ENCODE measurements around the gene LYST.
"Not testable (repeated sequence)": the region's sequence is repeated elsewhere in the genome, so short reads cannot be mapped to it uniquely, and the experiment has no call there.

LYST gene

DNA sequence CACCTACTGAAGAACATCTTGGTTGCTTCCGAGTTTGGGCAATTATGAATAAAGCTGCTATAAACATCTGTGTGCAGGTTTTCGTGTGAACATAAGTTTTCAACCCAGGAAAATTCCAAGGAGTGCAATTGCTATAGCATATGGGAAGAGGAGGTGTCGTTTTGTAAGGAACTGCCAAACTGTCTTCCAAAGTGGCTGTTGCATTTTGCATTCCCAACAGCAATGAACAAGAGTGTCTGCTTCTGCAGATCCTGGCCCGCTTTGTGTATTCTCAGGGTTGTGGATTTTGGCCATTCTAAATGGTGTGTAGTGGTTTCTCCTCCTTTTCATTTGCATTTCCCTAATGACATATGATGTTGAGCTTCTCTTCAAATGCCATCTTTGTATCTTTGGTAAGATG is 240.9 kb downstream of the LYST start:
- peaks cover 20% of the 10 kb centered on the region for H3K4me1 Mint-ChIP-seq
- TF ChIP-seq, protein P1, sequence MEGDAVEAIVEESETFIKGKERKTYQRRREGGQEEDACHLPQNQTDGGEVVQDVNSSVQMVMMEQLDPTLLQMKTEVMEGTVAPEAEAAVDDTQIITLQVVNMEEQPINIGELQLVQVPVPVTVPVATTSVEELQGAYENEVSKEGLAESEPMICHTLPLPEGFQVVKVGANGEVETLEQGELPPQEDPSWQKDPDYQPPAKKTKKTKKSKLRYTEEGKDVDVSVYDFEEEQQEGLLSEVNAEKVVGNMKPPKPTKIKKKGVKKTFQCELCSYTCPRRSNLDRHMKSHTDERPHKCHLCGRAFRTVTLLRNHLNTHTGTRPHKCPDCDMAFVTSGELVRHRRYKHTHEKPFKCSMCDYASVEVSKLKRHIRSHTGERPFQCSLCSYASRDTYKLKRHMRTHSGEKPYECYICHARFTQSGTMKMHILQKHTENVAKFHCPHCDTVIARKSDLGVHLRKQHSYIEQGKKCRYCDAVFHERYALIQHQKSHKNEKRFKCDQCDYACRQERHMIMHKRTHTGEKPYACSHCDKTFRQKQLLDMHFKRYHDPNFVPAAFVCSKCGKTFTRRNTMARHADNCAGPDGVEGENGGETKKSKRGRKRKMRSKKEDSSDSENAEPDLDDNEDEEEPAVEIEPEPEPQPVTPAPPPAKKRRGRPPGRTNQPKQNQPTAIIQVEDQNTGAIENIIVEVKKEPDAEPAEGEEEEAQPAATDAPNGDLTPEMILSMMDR (IDR thresholded peaks at IDR 0.05; ENCODE audit: unreplicated experiment in 3 of 3): no peak
- no peak overlapping the region for H3K4me3 Mint-ChIP-seq
- no peak overlapping the region for H3K27ac Mint-ChIP-seq
- H3K36me3 Mint-ChIP-seq (ENCODE audit: low read depth): no peaks in the 10 kb centered on the region
- no peaks in the 10 kb centered on the region for H3K9me3 Mint-ChIP-seq
- peaks cover 15% of the 10 kb centered on the region for H3K27me3 Mint-ChIP-seq (ENCODE audit: low read depth)

DNA sequence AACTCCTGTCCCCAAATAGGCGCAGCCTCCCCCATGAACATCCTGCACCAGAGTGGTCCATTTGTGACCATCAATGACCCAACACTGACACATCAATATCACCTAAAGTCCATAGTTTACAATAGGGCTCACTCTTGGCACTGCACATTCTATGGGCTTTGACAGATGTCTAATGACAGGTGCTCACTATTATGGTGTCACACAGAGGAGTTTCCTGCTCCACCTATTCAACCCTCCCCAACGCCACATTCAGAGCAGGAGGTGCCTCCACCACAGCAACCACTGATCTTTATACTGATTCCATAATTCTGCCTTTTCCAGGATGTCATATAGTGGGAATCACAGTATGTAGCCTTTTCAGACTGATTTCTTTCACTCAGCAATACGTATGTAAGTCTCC is 241.4 kb downstream of the LYST start:
- Mint-ChIP-seq H3K4me1 (peaks cover 20% of the 10 kb centered on the region), H3K27me3 (ENCODE audit: low read depth) (peaks cover 15% of the 10 kb centered on the region), H3K4me3 (no peak overlapping the region), H3K36me3 (ENCODE audit: low read depth) (no peaks in the 10 kb centered on the region), H3K9me3 (no peaks in the 10 kb centered on the region), H3K27ac (peak overlapping the region in 1 of 3 experiments; percentile 71)
- TF ChIP-seq, protein P1 (IDR thresholded peaks at IDR 0.05; ENCODE audit: unreplicated experiment in 3 of 3): no peak

DNA sequence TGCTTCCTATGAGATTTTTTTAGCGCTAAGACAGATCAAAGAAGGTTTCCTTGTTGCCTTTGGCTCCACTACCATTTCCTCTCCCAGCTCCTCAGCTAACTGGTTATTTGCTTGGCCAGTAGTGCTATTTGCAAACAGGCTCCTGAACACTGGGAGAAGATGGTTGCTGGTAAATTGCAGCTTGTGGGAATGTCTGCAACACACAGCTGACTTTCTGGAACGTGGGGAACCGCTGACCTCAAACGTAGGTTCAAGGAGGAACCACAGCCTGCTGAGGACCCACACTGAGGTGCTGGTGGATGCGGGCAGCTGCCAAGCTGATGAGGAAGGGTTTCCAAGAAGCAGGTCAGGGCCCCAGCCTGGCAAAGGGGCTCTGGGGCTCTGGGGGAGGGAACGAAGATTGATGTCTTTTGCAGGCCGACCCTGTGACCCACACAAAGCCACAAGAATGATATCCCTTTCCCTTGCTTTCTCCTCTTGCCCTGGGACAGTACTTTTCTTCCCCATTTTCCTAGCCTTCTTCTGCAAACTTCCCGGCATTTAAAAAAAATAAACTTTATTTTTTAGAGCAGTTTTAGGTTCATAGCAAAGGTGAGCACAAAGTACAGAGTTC is 241.9 kb downstream of the LYST start:
- Mint-ChIP-seq H3K4me1 (peaks cover 20% of the 10 kb centered on the region), H3K27me3 (ENCODE audit: low read depth) (peaks cover 15% of the 10 kb centered on the region), H3K4me3 (no peak overlapping the region), H3K9me3 (no peaks in the 10 kb centered on the region), H3K27ac (peak overlapping the region in 2 of 3 experiments; percentile 42 to 71), H3K36me3 (ENCODE audit: low read depth) (no peaks in the 10 kb centered on the region)
- TF ChIP-seq, protein P1 (IDR thresholded peaks at IDR 0.05; ENCODE audit: unreplicated experiment in 3 of 3): no peak

DNA sequence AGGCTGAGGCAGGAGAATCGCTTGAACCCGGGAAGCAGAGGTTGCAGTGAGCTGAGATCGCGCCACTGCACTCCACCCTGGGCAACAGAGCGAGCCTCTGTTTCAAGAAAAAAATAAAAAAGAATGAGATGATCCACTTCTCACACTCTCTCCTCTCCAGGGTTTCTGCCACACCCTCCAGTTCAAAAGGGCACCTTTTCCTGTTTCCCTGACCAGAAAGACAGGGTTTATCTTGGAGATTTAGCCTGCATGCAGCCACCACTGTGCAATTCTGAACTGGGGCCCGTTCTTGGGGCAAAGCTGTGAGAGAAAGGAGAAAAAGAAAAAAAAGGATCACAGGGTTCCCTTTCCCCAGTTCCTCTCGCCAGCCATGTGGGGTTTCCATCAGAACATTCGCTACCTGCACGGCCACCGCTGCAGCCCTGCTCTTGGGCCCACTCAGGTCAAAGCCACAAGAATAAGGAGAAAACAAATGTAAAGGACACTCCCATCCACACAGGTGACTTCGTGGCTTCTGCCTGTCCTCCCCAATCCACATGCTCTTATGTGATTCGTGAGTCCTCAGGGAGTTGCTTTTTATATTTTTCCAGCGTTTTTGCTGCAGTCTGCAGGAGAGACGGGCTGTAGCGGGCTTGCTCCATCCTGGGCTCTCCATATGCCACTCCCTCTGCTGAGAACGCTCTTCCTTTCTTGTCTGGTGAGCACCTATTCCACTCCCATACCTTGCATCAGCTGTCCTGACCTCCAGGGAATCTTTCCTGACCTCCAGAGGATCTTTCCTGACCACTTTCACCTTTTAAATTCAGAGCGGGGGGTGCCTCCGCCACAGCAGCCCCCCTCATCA is 243.5 kb downstream of the LYST start:
- TF ChIP-seq, protein P1 (IDR thresholded peaks at IDR 0.05; ENCODE audit: unreplicated experiment in 3 of 3): no peak
- Mint-ChIP-seq H3K36me3 (ENCODE audit: low read depth) (no peaks in the 10 kb centered on the region), H3K27ac (peak overlapping the region in 1 of 3 experiments; percentile 21)

DNA sequence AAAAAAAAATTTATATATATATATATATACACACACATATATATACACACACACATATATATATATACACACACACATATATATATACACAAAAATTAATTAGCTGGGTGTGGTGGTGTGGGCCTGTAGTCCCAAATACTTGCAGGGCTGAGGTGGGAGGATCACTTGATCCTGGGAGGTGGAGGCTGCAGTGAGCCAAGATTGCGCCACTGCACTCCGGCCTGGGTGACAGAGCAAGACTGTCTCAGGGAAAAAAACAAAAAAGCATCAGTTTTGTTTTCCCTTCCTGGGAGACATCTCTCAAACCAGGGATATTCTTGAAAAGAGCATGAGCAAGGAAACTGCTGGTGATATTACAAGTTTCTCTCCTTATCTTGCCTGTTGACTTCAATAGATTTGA is 247.6 kb downstream of the LYST start:
- H3K9me3 Mint-ChIP-seq; H3K4me3 Mint-ChIP-seq; H3K27ac Mint-ChIP-seq; H3K36me3 Mint-ChIP-seq (ENCODE audit: low read depth): not testable (repeated sequence)
- Mint-ChIP-seq H3K27me3 (ENCODE audit: low read depth) (peaks cover 18% of the 10 kb centered on the region), H3K4me1 (peaks cover 12% of the 10 kb centered on the region)

More for the DNA sequence above, 243.5 kb downstream of the LYST start:
- Mint-ChIP-seq H3K9me3 (no peaks in the 10 kb centered on the region), H3K4me1 (peaks cover 23% of the 10 kb centered on the region), H3K4me3 (no peak overlapping the region), H3K27me3 (ENCODE audit: low read depth) (peaks cover 15% of the 10 kb centered on the region)

DNA sequence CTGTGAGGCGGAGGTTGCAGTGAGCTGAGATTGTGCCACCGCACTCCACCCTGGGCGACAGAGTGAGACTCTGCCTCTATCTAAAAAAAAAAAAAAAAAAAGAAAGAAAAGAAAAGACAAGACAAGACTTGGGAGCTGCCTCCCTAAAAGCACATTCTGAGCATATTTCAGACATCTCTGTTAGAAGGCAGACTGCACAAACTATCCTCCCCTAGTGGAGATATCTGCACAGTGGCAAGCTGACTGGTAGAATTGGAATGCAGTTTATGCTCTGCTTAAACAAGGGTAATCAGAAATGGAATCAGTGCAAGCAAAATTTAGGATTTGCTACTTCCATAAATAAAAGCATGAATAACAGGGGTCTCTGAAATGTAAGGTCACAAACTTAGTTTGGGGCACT is 248.9 kb downstream of the LYST start:
- TF ChIP-seq, protein P1 (IDR thresholded peaks at IDR 0.05; ENCODE audit: unreplicated experiment in 3 of 3): peak in 2 of 3 experiments; percentile 19 to 27
- H3K27ac Mint-ChIP-seq: no peak overlapping the region
- no peak overlapping the region for H3K4me3 Mint-ChIP-seq
- peaks cover 5% of the 10 kb centered on the region for H3K4me1 Mint-ChIP-seq
- H3K36me3 Mint-ChIP-seq (ENCODE audit: low read depth): no peaks in the 10 kb centered on the region
- no peaks in the 10 kb centered on the region for H3K9me3 Mint-ChIP-seq
- H3K27me3 Mint-ChIP-seq (ENCODE audit: low read depth): peaks cover 8% of the 10 kb centered on the region

Measured in nephron (organoid).